Liver (tissue), 9 donors: Measurements from ENCODE around the gene IFI27. TPM values are rescaled to one million over a fixed set of nuclear protein-coding genes. Genes with fewer than 3 reads are reported as not detected.

ENCODE experiments used
- DNase-seq: peaks from one replicate; pipeline ENCODE4 v3.0.0-alpha.2; 2017; ENCODE audit warnings: low spot score
- H3K27ac ChIP-seq, 2 donors: one replicate each; pipeline ENCODE4 v1.7.0; 2013; ENCODE audit warnings: inconsistent platforms in 2 of 2, low read length in 2 of 2, control low read depth in 1 of 2, low read depth in 1 of 2, mild to moderate bottlenecking in 1 of 2
- H3K27me3 ChIP-seq, 4 donors: one replicate each; pipeline versions ENCODE4 v1.6.1 to v1.7.0; 2013; ENCODE audit warnings: low read length in 3 of 4, inconsistent platforms in 1 of 4, mild to moderate bottlenecking in 1 of 4, moderate library complexity in 1 of 4; ENCODE audit not compliant: control insufficient read depth in 4 of 4, insufficient read depth in 4 of 4
- H3K36me3 ChIP-seq, 4 donors: one replicate each; pipeline versions ENCODE4 v1.6.1 to v1.7.0; 2013; ENCODE audit warnings: low read length in 3 of 4, mild to moderate bottlenecking in 3 of 4, low read depth in 1 of 4, moderate library complexity in 1 of 4; ENCODE audit not compliant: control insufficient read depth in 4 of 4, insufficient read depth in 3 of 4
- H3K4me1 ChIP-seq, 4 donors: one replicate each; pipeline versions ENCODE4 v1.6.1 to v1.7.0; 2013; ENCODE audit warnings: low read length in 3 of 4, mild to moderate bottlenecking in 3 of 4, moderate library complexity in 1 of 4; ENCODE audit not compliant: control insufficient read depth in 4 of 4, insufficient read depth in 4 of 4
- H3K4me3 ChIP-seq, 3 donors: one replicate each; pipeline versions ENCODE4 v1.6.1 to v1.7.0; 2013; ENCODE audit warnings: low read length in 3 of 3, control low read depth in 1 of 3, low read depth in 1 of 3, mild to moderate bottlenecking in 1 of 3
- H3K9ac ChIP-seq, 2 donors: one replicate each; pipeline ENCODE4 v1.7.0; 2013; ENCODE audit warnings: low read length in 2 of 2, mild to moderate bottlenecking in 2 of 2, moderate library complexity in 2 of 2, control low read depth in 1 of 2, low read depth in 1 of 2
- H3K9me3 ChIP-seq, 4 donors: one replicate each; pipeline versions ENCODE4 v1.6.1 to v1.7.0; 2013; ENCODE audit warnings: low read length in 3 of 4; ENCODE audit not compliant: control insufficient read depth in 4 of 4
- EGR1 ChIP-seq, 2 donors: IDR thresholded peaks; 2 replicates each; pipeline ENCODE4 v1.6.1; 2016 to 2018; ENCODE audit warnings: antibody characterized with exemption in 2 of 2, low read depth in 2 of 2
- FOXA1 ChIP-seq: IDR thresholded peaks from 2 replicates; pipeline ENCODE4 v1.6.1; 2016; ENCODE audit warnings: antibody characterized with exemption
- FOXA2 ChIP-seq: IDR thresholded peaks from 2 replicates; pipeline ENCODE4 v1.6.1; 2016; ENCODE audit warnings: antibody characterized with exemption
- GABPA ChIP-seq, 2 donors: IDR thresholded peaks in 1 of 2; conservative IDR thresholded peaks in 1 of 2; 2 replicates each; pipeline ENCODE4 v1.6.1; 2016; ENCODE audit warnings: antibody characterized with exemption in 2 of 2, mild to moderate bottlenecking in 1 of 2, moderate library complexity in 1 of 2
- HNF4A ChIP-seq, 2 donors: conservative IDR thresholded peaks; 2 replicates each; pipeline ENCODE4 v1.6.1; 2016; ENCODE audit warnings: antibody characterized with exemption in 2 of 2, mild to moderate bottlenecking in 2 of 2
- HNF4G ChIP-seq: IDR thresholded peaks from 2 replicates; pipeline ENCODE4 v1.6.1; 2016; ENCODE audit warnings: antibody characterized with exemption
- JUND ChIP-seq, 2 donors: IDR thresholded peaks; 2 replicates each; pipeline ENCODE4 v1.6.1; 2016; ENCODE audit warnings: antibody characterized with exemption in 2 of 2
- NR2F2 ChIP-seq: IDR thresholded peaks from 2 replicates; pipeline ENCODE4 v1.6.1; 2016; ENCODE audit warnings: antibody characterized with exemption
- RAD21 ChIP-seq, 2 donors: IDR thresholded peaks; 2 replicates each; pipeline ENCODE4 v1.6.1; 2016; ENCODE audit warnings: antibody characterized with exemption in 2 of 2, mild to moderate bottlenecking in 2 of 2
- RXRA ChIP-seq, 2 donors: IDR thresholded peaks; 2 replicates each; pipeline ENCODE4 v1.6.1; 2017 to 2018; ENCODE audit warnings: antibody characterized with exemption in 2 of 2, mild to moderate bottlenecking in 1 of 2
- SP1 ChIP-seq: IDR thresholded peaks from 2 replicates; pipeline ENCODE4 v1.6.1; 2018; ENCODE audit warnings: antibody characterized with exemption, mild to moderate bottlenecking
- TAF1 ChIP-seq: conservative IDR thresholded peaks from 2 replicates; pipeline ENCODE4 v1.6.1; 2016; ENCODE audit warnings: antibody characterized with exemption, mild to moderate bottlenecking
- YY1 ChIP-seq: IDR thresholded peaks from 2 replicates; pipeline ENCODE4 v1.6.1; 2016; ENCODE audit warnings: antibody characterized with exemption, mild to moderate bottlenecking
- WGBS: extraction: QIAGEN DNeasy Blood & Tissue Kit; methylation state at CpG from one replicate; pipeline ENCODE4 v1.1.7; 2013; 5-methylcytosine and 5-hydroxymethylcytosine counted together
- polyA plus RNA-seq, 2 donors: library from polyadenylated mRNA; stranded (reverse) in 1 of 2; unstranded in 1 of 2; fragments of 200-250 nt in 1 of 2; fragments of >200 nt in 1 of 2; fragmentation: Nextera tagmentation in 1 of 2; extraction: Ambion mirVana in 1 of 2; gene quantifications; one replicate each; pipeline versions ENCODE4 v1.2.1 to v1.2.3, GENCODE V29; 2013 to 2015
- total RNA-seq, 2 donors: library from RNA; depleted of rRNA; stranded (reverse); fragments of >200 nt; gene quantifications; one replicate each; pipeline ENCODE4 v1.2.3, GENCODE V29; 2014
- TF ChIP-seq, protein P1 (sequence below): IDR thresholded peaks from 2 replicates; pipeline ENCODE4 v1.6.1; 2016; ENCODE audit warnings: antibody characterized with exemption
- TF ChIP-seq, protein P2 (sequence below): IDR thresholded peaks from 2 replicates; pipeline ENCODE4 v1.6.1; 2016; ENCODE audit warnings: antibody characterized with exemption
- TF ChIP-seq, protein P3 (sequence below): IDR thresholded peaks from 2 replicates; pipeline ENCODE4 v1.6.1; 2016; ENCODE audit warnings: antibody characterized with exemption, mild to moderate bottlenecking
- TF ChIP-seq, protein P4 (sequence below): fragments of 150-350 bp; IDR thresholded peaks from 2 replicates; pipeline ENCODE4 v1.5.1; 2017; ENCODE audit warnings: improper control_type of control experiment, low read depth, low read length; ENCODE audit not compliant: missing input control
- donor health status: healthy.
- donor health status: healthy.
- donor health status: healthy.
- donor health status: healthy.
- donor health status: healthy.

Gene IFI27
- total and polyA plus RNA-seq, 4 donors, result 12.7 to 170 (median 42.2) TPM

DNA sequence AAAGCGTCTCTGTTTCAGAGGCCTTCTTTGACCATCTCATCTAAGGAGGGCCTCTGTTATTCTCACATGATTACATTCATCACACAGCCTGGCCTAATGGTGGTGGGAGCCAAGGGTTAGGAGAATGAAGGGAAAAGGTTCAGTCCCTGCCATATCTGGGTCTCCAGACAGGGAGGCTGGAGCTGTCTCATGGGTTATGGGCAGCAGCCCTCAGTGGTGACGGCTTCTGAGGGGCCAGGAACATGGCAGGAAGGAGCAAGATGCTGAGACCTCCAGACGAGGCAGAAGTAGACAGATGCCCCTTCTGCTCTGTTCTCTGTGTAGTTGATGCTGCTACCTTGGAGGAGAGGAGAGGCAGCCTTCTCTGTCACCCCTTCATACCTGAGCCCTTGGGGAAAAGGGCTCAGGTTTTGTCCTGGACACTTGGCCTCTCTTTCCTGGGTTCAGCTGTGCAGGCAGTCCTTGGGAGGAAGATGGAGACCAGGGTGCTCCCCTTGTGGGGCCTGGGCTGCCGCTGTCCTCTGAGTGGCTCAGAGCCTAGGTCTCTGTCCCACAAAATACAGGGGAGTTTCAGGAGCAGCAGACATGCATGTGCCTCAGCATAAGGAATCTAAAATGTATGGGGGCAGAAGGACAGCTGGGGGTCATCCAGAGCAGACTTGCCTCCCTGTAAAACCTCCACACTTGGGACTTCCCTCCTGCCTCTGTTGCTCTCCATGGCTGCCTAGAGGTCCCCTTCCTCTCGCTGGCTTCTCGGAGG, 15.3 kb downstream of the IFI27 start (continued):
- no peak for TF ChIP-seq NR2F2
- no peak for TF ChIP-seq FOXA2
- no peak for TF ChIP-seq YY1
- no peak for TF ChIP-seq HNF4A (conservative IDR thresholded peaks at IDR 0.05)
- no peak for TF ChIP-seq JUND (IDR thresholded peaks at IDR 0.05)
- TF ChIP-seq, protein P1, sequence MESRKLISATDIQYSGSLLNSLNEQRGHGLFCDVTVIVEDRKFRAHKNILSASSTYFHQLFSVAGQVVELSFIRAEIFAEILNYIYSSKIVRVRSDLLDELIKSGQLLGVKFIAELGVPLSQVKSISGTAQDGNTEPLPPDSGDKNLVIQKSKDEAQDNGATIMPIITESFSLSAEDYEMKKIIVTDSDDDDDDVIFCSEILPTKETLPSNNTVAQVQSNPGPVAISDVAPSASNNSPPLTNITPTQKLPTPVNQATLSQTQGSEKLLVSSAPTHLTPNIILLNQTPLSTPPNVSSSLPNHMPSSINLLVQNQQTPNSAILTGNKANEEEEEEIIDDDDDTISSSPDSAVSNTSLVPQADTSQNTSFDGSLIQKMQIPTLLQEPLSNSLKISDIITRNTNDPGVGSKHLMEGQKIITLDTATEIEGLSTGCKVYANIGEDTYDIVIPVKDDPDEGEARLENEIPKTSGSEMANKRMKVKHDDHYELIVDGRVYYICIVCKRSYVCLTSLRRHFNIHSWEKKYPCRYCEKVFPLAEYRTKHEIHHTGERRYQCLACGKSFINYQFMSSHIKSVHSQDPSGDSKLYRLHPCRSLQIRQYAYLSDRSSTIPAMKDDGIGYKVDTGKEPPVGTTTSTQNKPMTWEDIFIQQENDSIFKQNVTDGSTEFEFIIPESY, result no peak
- TF ChIP-seq RAD21 (IDR thresholded peaks at IDR 0.05), result no peak
- TF ChIP-seq EGR1 (IDR thresholded peaks at IDR 0.05; ENCODE audit: low read depth in 2 of 2), result no peak
- no peak for TF ChIP-seq FOXA1

DNA sequence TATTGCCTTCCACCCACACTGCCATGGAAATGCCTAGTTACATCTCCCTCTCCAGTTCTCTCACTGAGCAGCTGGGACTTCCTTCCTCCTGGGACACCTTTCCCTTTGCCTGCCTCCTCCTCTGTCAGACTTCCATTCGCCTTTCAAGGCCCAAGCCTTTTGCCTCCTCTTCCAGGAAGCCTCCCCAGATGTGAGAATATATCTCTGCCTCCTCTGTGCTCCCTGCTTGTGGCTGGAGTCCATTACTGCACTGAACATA, 15.8 kb downstream of the IFI27 start:
- WGBS, result 84% methylated on average over 1 of the region's 1 CpG
- Histone ChIP-seq H3K27me3 (no peaks in the 10 kb centered on the region), H3K9me3 (no peaks in the 10 kb centered on the region), H3K9ac (no peak overlapping the region), H3K4me1 (peaks cover 0 to 8% (median 5%) of the 10 kb centered on the region in 4 donors), H3K36me3 (no peaks in the 10 kb centered on the region), H3K4me3 (no peak overlapping the region), H3K27ac (no peak overlapping the region)
- DNase-seq, result no peak
- TF ChIP-seq HNF4G, result no peak
- TF ChIP-seq, protein P1, result no peak
- no peak for TF ChIP-seq SP1
- no peak for TF ChIP-seq YY1
- TF ChIP-seq, protein P2, sequence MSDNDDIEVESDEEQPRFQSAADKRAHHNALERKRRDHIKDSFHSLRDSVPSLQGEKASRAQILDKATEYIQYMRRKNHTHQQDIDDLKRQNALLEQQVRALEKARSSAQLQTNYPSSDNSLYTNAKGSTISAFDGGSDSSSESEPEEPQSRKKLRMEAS, result no peak
- no peak for TF ChIP-seq GABPA (IDR thresholded peaks at IDR 0.05 in 1 of 2, conservative IDR thresholded peaks at IDR 0.05 in 1 of 2)
- no peak for TF ChIP-seq HNF4A (conservative IDR thresholded peaks at IDR 0.05)
- TF ChIP-seq, protein P3, sequence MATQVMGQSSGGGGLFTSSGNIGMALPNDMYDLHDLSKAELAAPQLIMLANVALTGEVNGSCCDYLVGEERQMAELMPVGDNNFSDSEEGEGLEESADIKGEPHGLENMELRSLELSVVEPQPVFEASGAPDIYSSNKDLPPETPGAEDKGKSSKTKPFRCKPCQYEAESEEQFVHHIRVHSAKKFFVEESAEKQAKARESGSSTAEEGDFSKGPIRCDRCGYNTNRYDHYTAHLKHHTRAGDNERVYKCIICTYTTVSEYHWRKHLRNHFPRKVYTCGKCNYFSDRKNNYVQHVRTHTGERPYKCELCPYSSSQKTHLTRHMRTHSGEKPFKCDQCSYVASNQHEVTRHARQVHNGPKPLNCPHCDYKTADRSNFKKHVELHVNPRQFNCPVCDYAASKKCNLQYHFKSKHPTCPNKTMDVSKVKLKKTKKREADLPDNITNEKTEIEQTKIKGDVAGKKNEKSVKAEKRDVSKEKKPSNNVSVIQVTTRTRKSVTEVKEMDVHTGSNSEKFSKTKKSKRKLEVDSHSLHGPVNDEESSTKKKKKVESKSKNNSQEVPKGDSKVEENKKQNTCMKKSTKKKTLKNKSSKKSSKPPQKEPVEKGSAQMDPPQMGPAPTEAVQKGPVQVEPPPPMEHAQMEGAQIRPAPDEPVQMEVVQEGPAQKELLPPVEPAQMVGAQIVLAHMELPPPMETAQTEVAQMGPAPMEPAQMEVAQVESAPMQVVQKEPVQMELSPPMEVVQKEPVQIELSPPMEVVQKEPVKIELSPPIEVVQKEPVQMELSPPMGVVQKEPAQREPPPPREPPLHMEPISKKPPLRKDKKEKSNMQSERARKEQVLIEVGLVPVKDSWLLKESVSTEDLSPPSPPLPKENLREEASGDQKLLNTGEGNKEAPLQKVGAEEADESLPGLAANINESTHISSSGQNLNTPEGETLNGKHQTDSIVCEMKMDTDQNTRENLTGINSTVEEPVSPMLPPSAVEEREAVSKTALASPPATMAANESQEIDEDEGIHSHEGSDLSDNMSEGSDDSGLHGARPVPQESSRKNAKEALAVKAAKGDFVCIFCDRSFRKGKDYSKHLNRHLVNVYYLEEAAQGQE, result no peak
- TF ChIP-seq RXRA (IDR thresholded peaks at IDR 0.05), result no peak
- TF ChIP-seq JUND (IDR thresholded peaks at IDR 0.05), result no peak
- TF ChIP-seq FOXA1, result no peak
- TF ChIP-seq NR2F2, result no peak
- no peak for TF ChIP-seq TAF1
- TF ChIP-seq, protein P4, sequence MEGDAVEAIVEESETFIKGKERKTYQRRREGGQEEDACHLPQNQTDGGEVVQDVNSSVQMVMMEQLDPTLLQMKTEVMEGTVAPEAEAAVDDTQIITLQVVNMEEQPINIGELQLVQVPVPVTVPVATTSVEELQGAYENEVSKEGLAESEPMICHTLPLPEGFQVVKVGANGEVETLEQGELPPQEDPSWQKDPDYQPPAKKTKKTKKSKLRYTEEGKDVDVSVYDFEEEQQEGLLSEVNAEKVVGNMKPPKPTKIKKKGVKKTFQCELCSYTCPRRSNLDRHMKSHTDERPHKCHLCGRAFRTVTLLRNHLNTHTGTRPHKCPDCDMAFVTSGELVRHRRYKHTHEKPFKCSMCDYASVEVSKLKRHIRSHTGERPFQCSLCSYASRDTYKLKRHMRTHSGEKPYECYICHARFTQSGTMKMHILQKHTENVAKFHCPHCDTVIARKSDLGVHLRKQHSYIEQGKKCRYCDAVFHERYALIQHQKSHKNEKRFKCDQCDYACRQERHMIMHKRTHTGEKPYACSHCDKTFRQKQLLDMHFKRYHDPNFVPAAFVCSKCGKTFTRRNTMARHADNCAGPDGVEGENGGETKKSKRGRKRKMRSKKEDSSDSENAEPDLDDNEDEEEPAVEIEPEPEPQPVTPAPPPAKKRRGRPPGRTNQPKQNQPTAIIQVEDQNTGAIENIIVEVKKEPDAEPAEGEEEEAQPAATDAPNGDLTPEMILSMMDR, result no peak
- TF ChIP-seq EGR1 (IDR thresholded peaks at IDR 0.05; ENCODE audit: low read depth in 2 of 2), result no peak
